AG20443 (cell line): ENCODE results near the gene CRABP1.
A peak's percentile ranks its signal among the peaks of the same experiment; 100 is the strongest.
"Not testable (repeated sequence)": the region's sequence is repeated elsewhere in the genome, so short reads cannot be mapped to it uniquely, and the experiment has no call there.

Experiments used
- DNase-seq: peaks from one replicate; pipeline ENCODE4 v3.0.0; 2012; ENCODE audit warnings: low spot score, mixed read lengths

Gene CRABP1

GRCh38 chr15:78374436-78375393 is 34.6 kb downstream of the CRABP1 start:
- no peak for DNase-seq

GRCh38 chr15:78380143-78380542 is 40.0 kb downstream of the CRABP1 start:
- DNase-seq, result not testable (repeated sequence)

GRCh38 chr15:78382114-78382880 is 42.1 kb downstream of the CRABP1 start:
- no peak for DNase-seq

- DNase-seq, result no peak
Observed at GRCh38 chr15:78384651-78385050, 44.5 kb downstream of the CRABP1 start.

- DNase-seq, result no peak
Observed at GRCh38 chr15:78387246-78388037, 47.3 kb downstream of the CRABP1 start.

- no peak for DNase-seq
Observed at GRCh38 chr15:78388865-78389264, 48.7 kb downstream of the CRABP1 start.

GRCh38 chr15:78389322-78389721 is 49.2 kb downstream of the CRABP1 start:
- peak; percentile 67 for DNase-seq

- no peak for DNase-seq
Observed at GRCh38 chr15:78389738-78390137, 49.6 kb downstream of the CRABP1 start.

GRCh38 chr15:78390242-78390641 is 50.1 kb downstream of the CRABP1 start:
- DNase-seq, result no peak

GRCh38 chr15:78390826-78391225 is 50.7 kb downstream of the CRABP1 start:
- DNase-seq, result peak; percentile 41

- DNase-seq, result no peak
Observed at GRCh38 chr15:78391781-78392180, 51.6 kb downstream of the CRABP1 start.

- DNase-seq, result no peak
Observed at GRCh38 chr15:78392430-78392829, 52.3 kb downstream of the CRABP1 start.

GRCh38 chr15:78393137-78393536 is 53.0 kb downstream of the CRABP1 start:
- no peak for DNase-seq

GRCh38 chr15:78394026-78394425 is 53.9 kb downstream of the CRABP1 start:
- DNase-seq, result no peak

- DNase-seq, result no peak
Observed at GRCh38 chr15:78394981-78395616, 54.9 kb downstream of the CRABP1 start.

- no peak for DNase-seq
Observed at GRCh38 chr15:78396186-78396814, 56.1 kb downstream of the CRABP1 start.

- peak; percentile 80 for DNase-seq
Observed at GRCh38 chr15:78396976-78397375, 56.8 kb downstream of the CRABP1 start.

- DNase-seq, result no peak
Observed at GRCh38 chr15:78397382-78397781, 57.2 kb downstream of the CRABP1 start.
